SU-DHL-6 (cell line): Measurements from ENCODE around the gene PXDN.

Experiments
- H2AFZ ChIP-seq: fragments of 200-600 bp; sonication (generic); 2 replicates; pipeline ENCODE4 v1.6.1; 2014; ENCODE audit warnings: low read depth, mild to moderate bottlenecking, moderate library complexity, mixed read lengths, antibody characterized with exemption, low read length; ENCODE audit not compliant: severe bottlenecking
- H3F3A ChIP-seq: fragments of 200-600 bp; shearing (Covaris generic); 2 replicates; pipeline ENCODE4 v1.6.0; 2016; ENCODE audit warnings: antibody characterized with exemption, mild to moderate bottlenecking; ENCODE audit not compliant: insufficient read depth
- H3K27ac ChIP-seq: fragments of 200-600 bp; sonication (generic); 2 replicates; pipeline ENCODE4 v1.5.1; 2016; ENCODE audit warnings: low read depth, mild to moderate bottlenecking, low read length, moderate library complexity, mixed read lengths
- H3K27me3 ChIP-seq: fragments of 200-600 bp; sonication (generic), shearing (Covaris generic); 2 replicates; pipeline ENCODE4 v1.6.0; 2014; ENCODE audit warnings: mild to moderate bottlenecking, low read length
- H3K36me3 ChIP-seq: fragments of 200-600 bp; sonication (generic); 2 replicates; pipeline ENCODE4 v1.6.1; 2014; ENCODE audit warnings: mild to moderate bottlenecking, low read length, mixed read lengths
- H3K4me2 ChIP-seq: fragments of 300-600, 200-600 bp; shearing (Covaris generic), sonication (generic); 2 replicates; pipeline ENCODE4 v1.6.0; 2014; ENCODE audit warnings: low read length, low read depth, mild to moderate bottlenecking; ENCODE audit not compliant: poor library complexity, severe bottlenecking
- H3K4me3 ChIP-seq: fragments of 200-600 bp; sonication (generic); 2 replicates; pipeline ENCODE4 v1.5.1; 2014; ENCODE audit warnings: antibody characterized with exemption, low read length, mild to moderate bottlenecking, mixed read lengths; ENCODE audit not compliant: insufficient read depth, poor library complexity, severe bottlenecking
- H3K79me2 ChIP-seq: fragments of 200-600 bp; sonication (generic); 2 replicates; pipeline ENCODE4 v1.6.1; 2014; ENCODE audit warnings: mild to moderate bottlenecking, low read length, moderate library complexity; ENCODE audit not compliant: insufficient read depth
- H3K9ac ChIP-seq: fragments of 200-600 bp; sonication (generic); 2 replicates; pipeline ENCODE4 v1.7.0; 2014; ENCODE audit warnings: mild to moderate bottlenecking, low read length
- H3K9me2 ChIP-seq: fragments of 200-600 bp; sonication (generic); replicated peaks from 2 replicates; pipeline ENCODE4 v1.6.1; 2014; ENCODE audit warnings: low read length; ENCODE audit not compliant: insufficient read depth
- H3K9me3 ChIP-seq: fragments of 200-600 bp; sonication (generic); 2 replicates; pipeline ENCODE4 v1.6.1; 2014; ENCODE audit warnings: low read length, mixed read lengths; ENCODE audit not compliant: insufficient read depth
- H4K20me1 ChIP-seq: fragments of 200-600 bp; sonication (generic); 2 replicates; pipeline ENCODE4 v1.6.1; 2014; ENCODE audit warnings: low read depth, mild to moderate bottlenecking, antibody characterized with exemption, low read length, moderate library complexity, mixed read lengths
- CTCF ChIP-seq: fragments of 200-600 bp; sonication (generic); IDR thresholded peaks from one replicate; pipeline ENCODE4 v1.5.1; 2017; ENCODE audit warnings: antibody characterized with exemption, mild to moderate bottlenecking, low read length, moderate library complexity; ENCODE audit not compliant: insufficient read depth, poor library complexity, severe bottlenecking
- EZH2phosphoT487 ChIP-seq: fragments of 200-600 bp; sonication (generic), shearing (Covaris generic); conservative IDR thresholded peaks from 2 replicates; pipeline ENCODE4 v1.6.1; 2018; ENCODE audit warnings: mild to moderate bottlenecking, antibody characterized with exemption, low read length, moderate library complexity, mixed read lengths

Gene PXDN

GRCh38 chr2:1777781-1778180, 33.5 kb upstream of the PXDN start:
- no peak overlapping the region for H3K4me2 ChIP-seq
- no peaks in the 10 kb centered on the region for H3K27me3 ChIP-seq
- H4K20me1 ChIP-seq: no peaks in the 10 kb centered on the region
- H3K9ac ChIP-seq: no peak overlapping the region
- H3K9me2 ChIP-seq: no peaks in the 10 kb centered on the region
- no peaks in the 10 kb centered on the region for H3F3A ChIP-seq
- no peak overlapping the region for H3K27ac ChIP-seq
- no peak overlapping the region for H3K4me3 ChIP-seq
- no peaks in the 10 kb centered on the region for H3K9me3 ChIP-seq
- TF ChIP-seq CTCF: no peak
- no peak for TF ChIP-seq EZH2phosphoT487
- H3K79me2 ChIP-seq: no peaks in the 10 kb centered on the region
- no peaks in the 10 kb centered on the region for H3K36me3 ChIP-seq
- H2AFZ ChIP-seq: no peak overlapping the region

- Histone ChIP-seq H3K4me3 (no peak overlapping the region), H4K20me1 (no peaks in the 10 kb centered on the region), H3K27me3 (no peaks in the 10 kb centered on the region), H3K79me2 (no peaks in the 10 kb centered on the region), H3K9ac (no peak overlapping the region), H3K4me2 (no peak overlapping the region), H3K36me3 (no peaks in the 10 kb centered on the region), H3K9me2 (no peaks in the 10 kb centered on the region), H3F3A (no peaks in the 10 kb centered on the region), H3K9me3 (no peaks in the 10 kb centered on the region), H2AFZ (no peak overlapping the region), H3K27ac (no peak overlapping the region)
- TF ChIP-seq CTCF: no peak
- TF ChIP-seq EZH2phosphoT487: no peak
These were observed 32.8 kb upstream of the PXDN start for GRCh38 chr2:1777156-1777555.

- Histone ChIP-seq H4K20me1 (no peaks in the 10 kb centered on the region), H3K27ac (no peak overlapping the region)
- TF ChIP-seq EZH2phosphoT487: no peak
- no peak for TF ChIP-seq CTCF
These were observed 31.3 kb upstream of the PXDN start for GRCh38 chr2:1775511-1776035.

More at GRCh38 chr2:1775511-1776035, 31.3 kb upstream of the PXDN start:
- Histone ChIP-seq H3F3A (no peaks in the 10 kb centered on the region), H2AFZ (no peak overlapping the region), H3K4me3 (no peak overlapping the region), H3K36me3 (no peaks in the 10 kb centered on the region), H3K4me2 (no peak overlapping the region), H3K9me3 (no peaks in the 10 kb centered on the region), H3K9ac (no peak overlapping the region), H3K27me3 (no peaks in the 10 kb centered on the region), H3K9me2 (no peaks in the 10 kb centered on the region), H3K79me2 (no peaks in the 10 kb centered on the region)
